ENCODE measurements around the gene MLIP.
"Not testable (repeated sequence)": the region's sequence is repeated elsewhere in the genome, so short reads cannot be mapped to it uniquely, and the experiment has no call there.

The MLIP gene

GRCh38 chr6:54248319-54248718 lies 137.1 kb downstream of the MLIP start:
- Mint-ChIP-seq H3K9me3 (no peaks in the 10 kb centered on the region), H3K4me1 (ENCODE audit: low read depth) (no peaks in the 10 kb centered on the region), H3K27ac (no peak overlapping the region), H3K36me3 (ENCODE audit: low read depth) (no peaks in the 10 kb centered on the region), H3K4me3 (no peak overlapping the region), H3K27me3 (ENCODE audit: low read depth) (no peaks in the 10 kb centered on the region)

DNA sequence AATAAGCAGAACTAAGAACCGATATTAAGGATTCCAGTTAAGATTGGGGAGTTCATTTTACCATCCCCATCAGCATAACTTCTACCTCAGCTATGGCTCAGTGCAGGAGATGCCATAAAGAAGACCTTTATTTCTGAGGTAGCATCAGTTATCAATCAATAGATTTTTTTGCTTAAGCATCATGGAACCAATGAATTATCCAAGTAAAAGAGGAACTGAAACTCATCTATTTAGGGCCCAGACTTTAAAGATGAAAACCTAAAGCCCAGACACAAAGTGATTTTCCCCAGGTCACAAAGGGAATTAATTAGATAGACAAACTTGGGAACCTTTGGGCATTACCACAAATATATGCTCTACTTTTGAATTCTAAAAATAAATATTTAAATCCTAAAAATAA lies 137.8 kb downstream of the MLIP start:
- Mint-ChIP-seq H3K4me1 (ENCODE audit: low read depth) (no peaks in the 10 kb centered on the region), H3K27ac (no peak overlapping the region), H3K4me3 (no peak overlapping the region), H3K27me3 (ENCODE audit: low read depth) (no peaks in the 10 kb centered on the region), H3K36me3 (ENCODE audit: low read depth) (no peaks in the 10 kb centered on the region), H3K9me3 (no peaks in the 10 kb centered on the region)

DNA sequence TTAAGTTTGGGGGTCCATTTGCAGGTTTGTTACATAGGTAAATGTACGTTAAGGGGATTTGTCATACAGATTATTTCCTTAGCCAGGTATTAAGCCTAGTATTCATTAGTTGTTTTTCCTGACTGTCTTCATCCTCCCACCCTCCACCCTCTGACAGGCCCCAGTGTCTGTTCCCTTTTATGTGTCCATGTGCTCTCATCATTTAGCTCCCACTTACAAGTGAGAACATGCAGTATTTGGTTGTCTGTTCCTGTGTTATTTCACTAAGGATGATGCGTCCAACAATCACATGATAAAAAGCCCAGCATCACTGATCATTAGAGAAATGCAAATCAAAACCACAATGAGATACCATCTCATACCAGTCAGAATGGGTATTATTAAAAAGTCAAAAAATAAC lies 138.6 kb downstream of the MLIP start:
- not testable (repeated sequence) for H3K27ac Mint-ChIP-seq; H3K27me3 Mint-ChIP-seq (ENCODE audit: low read depth); H3K4me1 Mint-ChIP-seq (ENCODE audit: low read depth); H3K9me3 Mint-ChIP-seq; H3K4me3 Mint-ChIP-seq; H3K36me3 Mint-ChIP-seq (ENCODE audit: low read depth)

GRCh38 chr6:54252496-54252895 lies 141.3 kb downstream of the MLIP start:
- Mint-ChIP-seq H3K27me3 (ENCODE audit: low read depth) (no peaks in the 10 kb centered on the region), H3K4me3 (no peak overlapping the region), H3K27ac (no peak overlapping the region), H3K4me1 (ENCODE audit: low read depth) (no peaks in the 10 kb centered on the region), H3K36me3 (ENCODE audit: low read depth) (no peaks in the 10 kb centered on the region), H3K9me3 (no peaks in the 10 kb centered on the region)

GRCh38 chr6:54252916-54253315 lies 141.7 kb downstream of the MLIP start:
- Mint-ChIP-seq H3K4me1 (ENCODE audit: low read depth) (no peaks in the 10 kb centered on the region), H3K36me3 (ENCODE audit: low read depth) (no peaks in the 10 kb centered on the region), H3K27me3 (ENCODE audit: low read depth) (no peaks in the 10 kb centered on the region), H3K9me3 (no peaks in the 10 kb centered on the region), H3K4me3 (no peak overlapping the region), H3K27ac (no peak overlapping the region)

DNA sequence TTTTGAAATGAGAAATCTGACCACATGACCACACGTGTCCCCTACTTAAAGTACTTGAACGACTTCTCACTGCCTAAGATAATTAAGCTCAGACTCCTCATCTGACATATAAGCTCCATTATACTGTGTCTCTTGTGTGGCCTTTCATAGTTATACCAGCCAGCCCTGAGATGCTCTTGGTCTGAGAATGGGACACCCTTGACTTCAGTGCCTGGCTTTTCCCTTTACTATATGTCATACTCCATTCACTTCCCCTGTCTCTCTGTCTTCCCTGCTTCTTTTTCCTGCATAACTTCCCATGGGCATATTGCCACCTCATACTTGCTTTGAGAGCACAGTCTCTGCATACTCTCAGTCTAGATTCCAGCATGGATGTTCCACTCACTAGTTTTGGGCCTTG lies 143.6 kb downstream of the MLIP start:
- no peak overlapping the region for H3K4me3 Mint-ChIP-seq
- H3K4me1 Mint-ChIP-seq (ENCODE audit: low read depth), result no peaks in the 10 kb centered on the region
- H3K36me3 Mint-ChIP-seq (ENCODE audit: low read depth), result no peaks in the 10 kb centered on the region
- no peaks in the 10 kb centered on the region for H3K9me3 Mint-ChIP-seq
- H3K27ac Mint-ChIP-seq, result no peak overlapping the region
- H3K27me3 Mint-ChIP-seq (ENCODE audit: low read depth), result no peaks in the 10 kb centered on the region

GRCh38 chr6:54255886-54256285 lies 144.6 kb downstream of the MLIP start:
- no peak overlapping the region for H3K27ac Mint-ChIP-seq
- H3K4me1 Mint-ChIP-seq (ENCODE audit: low read depth), result no peaks in the 10 kb centered on the region
- no peaks in the 10 kb centered on the region for H3K36me3 Mint-ChIP-seq (ENCODE audit: low read depth)
- no peaks in the 10 kb centered on the region for H3K9me3 Mint-ChIP-seq
- H3K27me3 Mint-ChIP-seq (ENCODE audit: low read depth), result no peaks in the 10 kb centered on the region
- no peak overlapping the region for H3K4me3 Mint-ChIP-seq

GRCh38 chr6:54260025-54260424 lies 148.8 kb downstream of the MLIP start:
- Mint-ChIP-seq H3K4me3 (no peak overlapping the region), H3K4me1 (ENCODE audit: low read depth) (no peaks in the 10 kb centered on the region), H3K27me3 (ENCODE audit: low read depth) (no peaks in the 10 kb centered on the region), H3K36me3 (ENCODE audit: low read depth) (no peaks in the 10 kb centered on the region), H3K27ac (no peak overlapping the region), H3K9me3 (no peaks in the 10 kb centered on the region)

GRCh38 chr6:54262499-54262898 lies 151.3 kb downstream of the MLIP start:
- H3K4me3 Mint-ChIP-seq, result no peak overlapping the region
- no peaks in the 10 kb centered on the region for H3K4me1 Mint-ChIP-seq (ENCODE audit: low read depth)
- no peaks in the 10 kb centered on the region for H3K9me3 Mint-ChIP-seq
- H3K36me3 Mint-ChIP-seq (ENCODE audit: low read depth), result no peaks in the 10 kb centered on the region
- no peak overlapping the region for H3K27ac Mint-ChIP-seq
- no peaks in the 10 kb centered on the region for H3K27me3 Mint-ChIP-seq (ENCODE audit: low read depth)

- no peaks in the 10 kb centered on the region for H3K4me1 Mint-ChIP-seq (ENCODE audit: low read depth)
- H3K4me3 Mint-ChIP-seq, result no peak overlapping the region
- H3K27me3 Mint-ChIP-seq (ENCODE audit: low read depth), result no peaks in the 10 kb centered on the region
- H3K27ac Mint-ChIP-seq, result no peak overlapping the region
- no peaks in the 10 kb centered on the region for H3K9me3 Mint-ChIP-seq
- H3K36me3 Mint-ChIP-seq (ENCODE audit: low read depth), result no peaks in the 10 kb centered on the region
These were observed 151.7 kb downstream of the MLIP start for GRCh38 chr6:54262971-54263370.

DNA sequence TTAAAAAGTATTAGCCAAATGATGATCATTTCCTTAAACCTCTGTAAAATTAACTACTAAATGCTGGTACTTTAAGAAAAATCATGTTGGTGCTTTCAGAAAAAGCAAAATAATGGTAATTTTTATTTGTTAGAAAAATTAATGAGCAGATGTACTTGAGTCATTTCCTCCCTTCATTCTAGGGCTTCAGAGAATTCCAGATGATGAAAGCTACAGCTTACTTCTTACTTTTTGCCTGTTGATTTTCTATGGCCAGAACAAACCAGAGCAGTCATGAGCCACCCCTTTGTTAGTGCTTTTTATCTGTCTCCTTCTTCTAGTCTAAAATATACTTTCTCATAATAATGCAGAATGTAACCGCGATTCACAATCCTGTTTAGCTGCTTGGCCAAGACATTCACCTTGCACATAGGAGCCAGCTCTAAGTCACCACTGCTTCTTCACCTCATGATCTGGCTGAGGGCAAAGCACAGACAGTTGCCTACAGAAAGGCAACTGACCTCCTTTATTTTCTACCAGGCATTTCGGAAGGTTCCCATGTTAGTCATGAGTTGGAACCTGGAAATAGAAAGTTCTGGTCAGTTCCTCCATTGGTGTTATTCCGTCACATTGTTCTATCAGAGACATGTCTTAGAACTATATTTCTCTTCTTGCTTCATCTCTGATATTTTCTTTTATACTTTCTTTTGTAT lies 153.5 kb downstream of the MLIP start:
- Mint-ChIP-seq H3K36me3 (ENCODE audit: low read depth) (no peaks in the 10 kb centered on the region), H3K9me3 (no peaks in the 10 kb centered on the region), H3K27me3 (ENCODE audit: low read depth) (no peaks in the 10 kb centered on the region), H3K4me1 (ENCODE audit: low read depth) (no peaks in the 10 kb centered on the region), H3K27ac (no peak overlapping the region), H3K4me3 (no peak overlapping the region)

DNA sequence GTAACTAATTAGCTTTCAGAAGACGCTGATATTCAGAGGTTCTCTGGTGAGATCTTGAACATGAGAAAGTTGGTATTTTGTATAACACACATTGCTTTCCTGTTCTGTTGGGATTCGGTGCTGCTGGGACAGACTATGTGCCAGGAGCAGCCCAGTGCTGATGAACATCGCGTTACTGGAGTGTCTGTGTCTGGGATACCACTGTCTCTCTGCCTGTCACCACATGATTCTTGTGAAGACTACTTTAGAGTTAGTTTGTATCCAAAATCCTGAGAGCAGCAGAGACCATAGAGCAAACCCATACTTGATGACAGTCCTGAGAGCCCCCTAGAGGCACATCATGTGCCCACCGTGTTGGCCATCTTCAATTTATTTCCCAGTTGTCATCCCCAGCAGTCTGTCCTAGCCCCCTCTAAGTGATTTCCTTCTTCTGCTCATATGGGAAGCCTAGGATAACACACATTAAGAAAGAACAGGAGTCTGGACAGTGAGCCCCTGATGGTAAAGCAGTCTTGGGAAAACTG lies 155.2 kb downstream of the MLIP start:
- Mint-ChIP-seq H3K4me3 (no peak overlapping the region), H3K36me3 (ENCODE audit: low read depth) (no peaks in the 10 kb centered on the region), H3K4me1 (ENCODE audit: low read depth) (no peaks in the 10 kb centered on the region), H3K9me3 (no peaks in the 10 kb centered on the region), H3K27me3 (ENCODE audit: low read depth) (no peaks in the 10 kb centered on the region), H3K27ac (no peak overlapping the region)

DNA sequence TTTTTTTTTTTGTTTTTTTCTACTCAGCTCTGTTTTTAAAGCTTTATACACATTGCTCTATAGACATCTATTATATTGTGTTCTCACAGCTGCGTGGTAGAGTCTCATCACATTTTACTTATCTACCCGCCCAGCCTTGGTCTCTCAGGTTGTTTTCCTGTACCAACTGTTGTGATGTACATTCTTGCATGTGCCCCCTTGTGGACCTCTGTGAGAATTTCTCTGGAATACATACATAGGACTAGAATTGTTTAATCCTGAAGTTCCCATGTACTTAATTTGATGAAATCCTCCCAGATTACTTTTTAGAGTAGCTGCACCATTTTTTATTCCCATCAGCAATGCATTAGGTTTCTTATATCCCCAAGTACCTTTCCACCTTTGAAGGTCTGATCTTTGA lies 156.6 kb downstream of the MLIP start:
- Mint-ChIP-seq H3K4me3 (no peak overlapping the region), H3K27me3 (ENCODE audit: low read depth) (no peaks in the 10 kb centered on the region), H3K4me1 (ENCODE audit: low read depth) (no peaks in the 10 kb centered on the region), H3K9me3 (no peaks in the 10 kb centered on the region), H3K36me3 (ENCODE audit: low read depth) (no peaks in the 10 kb centered on the region), H3K27ac (no peak overlapping the region)

GRCh38 chr6:54273214-54273820 lies 162.1 kb downstream of the MLIP start:
- Mint-ChIP-seq H3K4me1 (ENCODE audit: low read depth) (no peaks in the 10 kb centered on the region), H3K27ac (no peak overlapping the region), H3K27me3 (ENCODE audit: low read depth) (no peaks in the 10 kb centered on the region), H3K36me3 (ENCODE audit: low read depth) (no peaks in the 10 kb centered on the region), H3K9me3 (no peaks in the 10 kb centered on the region), H3K4me3 (no peak overlapping the region)

- Mint-ChIP-seq H3K27ac (no peak overlapping the region), H3K27me3 (ENCODE audit: low read depth) (no peaks in the 10 kb centered on the region), H3K36me3 (ENCODE audit: low read depth) (no peaks in the 10 kb centered on the region), H3K4me3 (no peak overlapping the region), H3K4me1 (ENCODE audit: low read depth) (no peaks in the 10 kb centered on the region), H3K9me3 (peaks cover 5% of the 10 kb centered on the region)
These were observed 163.1 kb downstream of the MLIP start for GRCh38 chr6:54274383-54274782.

Measured in T-helper 1 cell treated with Interleukin-12 subunit alpha and Interleukin-12 subunit beta and Interleukin-4 antibody, amounts not matched to agents 30 μg/mL and 1 μg/mL, for 36 hours (primary cell).